Stimulated activated CD8-positive, alpha-beta memory T cell treated with anti-CD3 and anti-CD28 coated beads, Interleukin-7, amount 100 ng/mL, for 24 hours (primary cell): Measurements from ENCODE around the gene POLR2B.
"Not testable (repeated sequence)": the region's sequence is repeated elsewhere in the genome, so short reads cannot be mapped to it uniquely, and the experiment has no call there.

Experiments used
- DNase-seq: peaks from one replicate; pipeline ENCODE4 v3.0.0-alpha.2; 2020; ENCODE audit warnings: low read depth

The POLR2B gene

GRCh38 chr4:56978750-56979303, at the start of gene POLR2B:
POLR2B (plus strand) TSS chr4:56978896; CDS start chr4:56978986, 90 bp downstream.
- DNase-seq, result peak; percentile 79

DNA sequence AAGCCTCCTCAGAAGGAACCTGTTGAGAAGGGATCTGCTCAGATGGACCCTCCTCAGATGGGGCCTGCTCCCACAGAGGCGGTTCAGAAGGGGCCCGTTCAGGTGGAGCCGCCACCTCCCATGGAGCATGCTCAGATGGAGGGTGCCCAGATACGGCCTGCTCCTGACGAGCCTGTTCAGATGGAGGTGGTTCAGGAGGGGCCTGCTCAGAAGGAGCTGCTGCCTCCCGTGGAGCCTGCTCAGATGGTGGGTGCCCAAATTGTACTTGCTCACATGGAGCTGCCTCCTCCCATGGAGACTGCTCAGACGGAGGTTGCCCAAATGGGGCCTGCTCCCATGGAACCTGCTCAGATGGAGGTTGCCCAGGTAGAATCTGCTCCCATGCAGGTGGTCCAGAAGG, 48.1 kb upstream of the POLR2B start:
- DNase-seq, result no peak

GRCh38 chr4:56931924-56932323, 46.8 kb upstream of the POLR2B start:
- no peak for DNase-seq

DNA sequence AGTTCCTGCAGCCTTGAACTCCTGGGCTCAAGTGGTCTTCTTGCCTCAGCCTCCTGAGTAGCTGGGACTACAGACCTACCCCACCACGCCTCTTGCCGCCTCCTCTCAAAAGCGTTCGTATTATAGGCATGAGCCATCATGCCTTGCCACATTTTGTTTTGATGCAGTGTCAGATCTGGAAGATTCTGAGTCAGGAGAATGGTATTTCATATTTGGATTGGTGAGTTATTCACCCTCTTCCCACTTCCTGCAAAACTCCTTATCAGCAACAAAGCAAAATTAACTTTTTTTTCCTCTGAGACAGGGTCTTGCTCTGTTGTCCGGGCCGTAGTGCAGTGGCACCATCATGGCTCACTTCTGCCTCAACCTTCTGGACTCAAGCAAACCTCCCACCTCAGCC, 41.4 kb upstream of the POLR2B start:
- no peak for DNase-seq

GRCh38 chr4:56939826-56940225, 38.9 kb upstream of the POLR2B start:
- DNase-seq, result not testable (repeated sequence)

DNA sequence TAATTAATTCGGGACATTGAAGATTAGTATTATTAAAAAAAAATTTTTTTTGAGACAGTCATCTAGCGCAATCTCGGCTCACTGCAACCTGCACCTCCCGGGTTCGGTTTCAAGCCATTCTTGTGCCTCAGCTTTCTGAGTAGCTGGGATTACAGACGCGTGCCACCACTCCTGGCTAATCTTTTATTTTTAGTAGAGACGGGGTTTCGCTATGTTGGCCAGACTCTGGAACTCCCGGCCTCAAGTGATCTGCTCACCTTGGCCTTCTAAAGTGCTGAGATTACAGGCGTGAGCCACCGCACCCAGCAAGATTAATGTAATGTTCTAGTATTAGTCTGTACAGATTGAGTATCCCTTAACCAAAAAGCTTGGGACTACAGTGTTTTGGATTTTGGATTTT, 38.3 kb upstream of the POLR2B start:
- no peak for DNase-seq

- DNase-seq, result no peak
Measured at GRCh38 chr4:56940971-56941370, 37.7 kb upstream of the POLR2B start.

- no peak for DNase-seq
Measured at GRCh38 chr4:56941403-56941802, 37.3 kb upstream of the POLR2B start.

DNA sequence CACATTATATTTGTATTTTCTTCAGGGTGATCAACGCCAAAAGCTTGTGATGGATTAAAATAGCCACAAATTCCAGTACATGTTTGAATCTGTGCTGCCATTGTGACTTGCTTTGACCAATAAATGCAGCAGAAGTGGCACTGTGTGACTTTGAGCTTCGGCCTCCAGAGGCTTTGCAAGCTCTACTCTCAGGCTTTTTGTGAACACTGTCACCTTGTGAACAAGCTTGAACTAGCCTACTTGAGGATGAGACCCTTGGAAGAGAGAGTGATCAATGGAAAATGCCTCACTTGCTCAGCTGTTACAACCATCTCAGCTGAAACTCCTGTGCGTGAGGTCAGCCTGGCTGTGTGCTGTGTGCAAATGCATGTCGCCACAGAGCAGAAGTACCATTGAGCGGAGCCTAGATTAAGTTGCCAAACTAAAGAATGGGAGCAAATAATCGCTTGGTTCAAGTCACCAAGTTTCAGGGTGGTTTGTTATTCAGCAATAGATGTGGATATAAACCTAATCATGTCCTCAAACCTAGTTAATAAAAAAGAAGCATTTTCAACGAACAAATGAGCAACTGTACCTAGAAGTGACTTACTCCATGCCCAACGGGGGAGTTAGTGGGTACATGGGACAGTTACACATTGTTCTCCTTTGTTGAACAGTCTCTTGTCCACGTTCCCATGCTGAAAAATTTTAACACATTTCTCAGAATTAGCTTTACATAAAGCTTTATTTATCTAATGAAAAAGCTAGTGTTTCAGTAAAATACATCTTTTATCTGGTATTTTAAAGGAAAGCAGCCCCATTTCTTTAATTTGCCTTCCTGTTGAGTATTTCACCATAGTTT, 24.8 kb upstream of the POLR2B start:
- no peak for DNase-seq

DNA sequence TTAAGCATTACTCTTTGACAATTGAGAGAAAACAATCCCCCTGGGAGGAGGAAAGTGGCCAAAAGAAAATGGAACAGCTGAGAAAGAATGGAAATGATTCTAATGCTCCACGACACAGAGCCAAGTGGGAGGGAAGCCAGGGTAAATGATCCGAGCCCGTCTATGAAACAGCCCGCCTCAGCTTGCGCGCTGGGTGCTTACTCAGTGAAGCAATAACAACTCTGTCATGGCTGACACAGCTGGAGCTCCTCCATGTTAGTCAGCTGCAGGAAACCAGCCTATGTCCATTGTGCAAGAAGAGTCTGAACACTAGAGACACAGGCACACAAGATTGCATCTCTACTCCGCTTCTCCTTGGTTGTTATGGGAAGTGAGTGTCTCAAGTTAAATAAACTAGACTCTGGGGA, 20.6 kb upstream of the POLR2B start:
- no peak for DNase-seq

DNA sequence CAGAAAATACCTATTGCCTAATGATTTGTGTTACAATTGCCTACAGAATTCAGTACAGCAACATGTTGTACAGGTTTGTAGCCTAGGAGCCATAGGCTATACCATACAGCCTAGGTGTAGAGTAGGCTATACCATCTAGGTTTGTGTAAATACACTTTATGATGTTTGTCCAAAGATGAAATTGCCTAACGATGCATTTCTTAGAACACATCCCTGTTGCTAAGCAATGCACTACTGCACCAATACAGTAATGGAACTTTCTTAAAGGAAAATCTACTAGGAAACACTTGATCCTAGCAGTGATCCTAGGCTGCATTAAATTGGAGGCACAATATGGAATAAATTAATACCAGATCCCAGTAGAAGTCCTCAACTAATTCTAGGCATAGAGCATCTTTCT, 19.6 kb upstream of the POLR2B start:
- no peak for DNase-seq

DNA sequence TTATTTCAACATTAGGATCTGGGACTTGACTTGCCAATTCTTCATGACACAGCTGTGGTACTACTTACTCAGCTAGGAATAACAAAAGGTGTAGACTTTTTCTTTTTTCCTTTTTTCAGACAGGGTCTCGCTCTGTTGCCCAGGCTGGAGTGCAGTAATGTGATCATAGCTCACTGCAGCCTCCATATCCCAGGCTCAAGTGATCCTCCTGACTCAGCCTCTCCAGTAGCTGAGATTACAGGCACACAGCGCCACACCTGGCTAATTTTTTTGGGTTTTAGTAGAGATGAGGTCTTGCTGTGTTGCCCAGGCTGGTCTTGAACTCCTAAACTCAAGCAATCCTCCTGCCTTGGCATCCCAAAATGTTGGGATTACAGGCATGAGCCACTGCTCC, 17.6 kb upstream of the POLR2B start:
- DNase-seq, result no peak

GRCh38 chr4:56971383-56971782, 7.3 kb upstream of the POLR2B start:
- no peak for DNase-seq

GRCh38 chr4:56972389-56972788, 6.3 kb upstream of the POLR2B start:
- DNase-seq, result no peak

DNA sequence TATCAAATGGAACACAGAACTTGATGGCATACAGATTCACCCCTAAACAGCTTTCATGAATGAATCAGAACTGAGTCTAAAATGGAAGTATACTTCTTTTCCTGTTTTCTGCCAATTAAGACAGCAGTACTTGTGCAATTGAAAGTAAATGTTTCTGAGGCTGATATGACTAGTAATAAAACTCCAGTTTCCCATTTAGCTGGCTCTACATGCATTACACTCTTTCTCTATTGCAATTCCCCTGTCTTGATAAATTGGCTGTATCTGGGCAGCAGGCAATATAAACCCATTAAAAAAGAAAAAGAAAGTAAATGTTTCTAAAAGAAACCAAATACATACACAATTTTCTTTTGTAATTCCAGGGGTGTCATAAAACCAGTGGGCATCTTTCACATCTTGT, 5.9 kb upstream of the POLR2B start:
- DNase-seq, result no peak

DNA sequence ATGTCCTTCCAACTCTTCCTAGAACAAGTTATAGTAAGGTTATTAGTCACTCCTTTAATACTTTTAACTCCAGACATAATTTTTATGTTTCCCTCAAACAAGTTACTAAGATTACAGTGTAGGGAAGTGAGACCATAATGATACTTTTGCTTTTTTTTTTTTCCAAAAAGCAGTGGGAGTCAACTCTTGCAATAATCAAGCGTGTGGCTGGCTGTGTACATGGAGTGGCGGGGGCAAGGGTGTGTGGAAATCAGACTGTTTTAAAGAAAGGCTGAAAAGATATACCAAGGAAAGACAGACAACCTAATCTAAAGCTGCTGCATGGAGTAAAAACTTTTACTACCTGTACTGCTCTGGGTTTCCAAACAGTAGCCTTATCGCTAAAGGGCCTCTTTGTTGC, 5.4 kb upstream of the POLR2B start:
- DNase-seq, result no peak

- DNase-seq, result no peak
Measured at GRCh38 chr4:56976283-56976836, 2.3 kb upstream of the POLR2B start.

DNA sequence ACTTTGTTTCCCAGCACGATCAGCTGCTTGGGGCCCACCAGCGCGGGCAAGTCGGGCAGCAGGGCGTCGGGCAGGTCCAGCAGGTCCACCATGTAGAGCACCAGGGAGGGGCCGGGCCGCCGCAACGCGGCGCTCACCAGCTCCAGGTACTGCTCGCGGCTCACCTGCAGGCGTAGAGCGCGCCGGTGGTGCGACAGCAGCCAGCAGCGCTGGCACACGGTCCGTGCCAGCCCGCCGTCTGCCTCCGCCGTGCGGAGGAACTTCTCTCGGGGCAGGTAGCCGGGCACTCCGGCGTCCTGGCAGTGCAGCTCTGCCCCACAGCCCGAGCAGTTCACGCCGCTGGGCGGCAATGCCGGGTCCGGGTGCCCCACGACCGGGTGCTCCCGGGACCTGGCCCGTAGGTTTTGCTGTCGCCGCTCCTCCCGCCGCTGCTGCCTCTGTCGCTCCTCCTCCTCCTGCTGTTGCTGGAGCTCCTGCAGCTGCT, 1.8 kb upstream of the POLR2B start:
- DNase-seq, result no peak

DNA sequence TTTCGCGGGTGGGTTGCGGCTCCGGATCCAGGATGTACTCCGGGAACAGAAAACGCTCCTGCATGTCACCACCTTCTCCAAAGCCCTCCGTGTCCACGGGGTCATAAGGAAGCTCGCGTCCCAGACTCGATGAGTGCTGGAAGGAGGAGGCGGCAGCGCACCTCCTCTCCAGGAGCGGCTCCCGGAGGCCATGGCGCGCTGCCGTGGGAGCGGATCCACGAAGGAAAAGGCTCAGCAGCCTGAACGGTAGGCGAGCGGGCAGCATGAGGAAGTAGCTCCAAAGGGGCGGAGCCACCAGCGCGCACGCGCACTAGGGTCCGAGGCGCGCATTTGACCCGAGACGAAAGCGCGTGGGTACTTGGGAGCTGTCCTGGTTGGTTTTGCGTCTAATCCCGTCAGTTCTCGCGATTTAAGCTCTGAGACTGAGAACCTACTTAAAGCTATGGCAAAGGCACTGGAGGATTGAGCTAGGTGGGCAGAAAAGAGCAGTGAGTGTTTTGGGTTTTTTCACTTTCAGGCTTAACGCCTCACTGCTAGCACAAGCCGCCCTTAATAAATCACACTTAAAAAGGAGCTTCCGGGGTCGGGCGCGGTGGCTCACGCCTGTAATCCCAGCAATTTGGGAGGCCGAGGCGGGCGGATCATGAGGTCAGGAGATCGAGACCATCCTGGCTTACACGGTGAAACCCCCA, 1.2 kb upstream of the POLR2B start, which contains the start of gene NOA1:
NOA1 (minus strand) TSS at position 286 of the 692 bp plus-strand sequence; CDS start at position 265, 21 bp downstream.
- DNase-seq, result peak; percentile 93

DNA sequence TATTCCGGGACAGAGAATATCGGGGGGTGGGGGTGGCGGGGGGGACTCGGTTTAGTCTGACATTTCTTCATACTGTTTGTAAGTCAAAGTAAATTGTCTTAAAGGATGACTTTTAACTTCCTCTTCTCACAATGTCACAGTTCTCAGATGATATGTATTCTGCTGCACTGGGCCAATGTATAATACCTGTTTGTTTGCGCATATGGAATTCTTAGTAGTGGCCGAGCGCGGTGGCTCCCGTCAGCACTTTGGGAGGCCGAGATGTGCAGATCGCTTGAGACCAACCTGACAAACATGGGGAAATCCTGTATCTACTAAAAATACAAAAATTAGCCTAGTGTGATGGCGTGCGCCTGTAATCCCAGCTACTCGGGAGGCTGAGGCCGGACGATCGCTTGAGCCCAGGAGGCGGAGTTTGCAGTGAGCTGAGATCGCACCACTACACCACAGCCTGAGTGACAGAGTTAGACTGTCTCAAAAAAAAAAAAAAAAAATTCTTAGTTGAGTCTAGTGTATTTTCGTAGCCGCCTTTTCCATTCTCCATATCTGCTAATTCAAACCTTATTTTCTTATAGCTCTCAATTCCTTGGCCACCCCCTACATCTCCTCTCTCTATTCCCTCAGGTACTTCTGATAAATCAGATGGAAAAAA, 851 bp downstream of the POLR2B start:
- DNase-seq, result no peak

DNA sequence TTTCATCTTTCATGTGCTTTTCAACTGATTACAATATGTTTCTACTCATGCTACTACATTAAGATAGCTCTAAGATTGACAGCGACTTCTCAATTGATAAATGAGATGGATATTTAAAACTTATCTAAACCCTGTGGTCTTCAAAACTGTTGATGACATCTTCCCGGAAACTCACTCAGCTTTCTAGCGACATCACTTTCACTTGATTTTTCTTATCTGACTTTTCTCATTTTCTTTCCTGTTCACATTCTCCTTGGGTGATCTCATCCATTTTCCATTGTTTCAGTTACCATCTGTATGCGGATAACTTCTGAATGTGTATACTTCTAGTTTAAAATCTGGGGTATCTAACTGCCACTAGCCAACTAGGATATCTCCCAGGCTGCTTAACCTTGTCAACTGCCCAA, 3.1 kb downstream of the POLR2B start:
- no peak for DNase-seq

GRCh38 chr4:56986192-56986591, 7.5 kb downstream of the POLR2B start:
- DNase-seq, result no peak
